HG03460 (cell line): ENCODE results near the gene FKTN.
"Not testable (repeated sequence)": the region's sequence is repeated elsewhere in the genome, so short reads cannot be mapped to it uniquely, and the experiment has no call there.

Experiments
- ATAC-seq: cut with Tn5 transposase; IDR thresholded peaks from one replicate; pipeline ENCODE4 v1.9.1; 2021; ENCODE audit not compliant: unreplicated experiment

Gene FKTN

GRCh38 chr9:105557804-105558610 lies at the start of gene FKTN:
Gene FKTN (plus strand): TSS chr9:105558131. CDS start chr9:105575033, 16,902 bp downstream.
- ATAC-seq: peak; percentile 96

- ATAC-seq: no peak
These were observed 49.4 kb upstream of the FKTN start for GRCh38 chr9:105508530-105508929.

GRCh38 chr9:105510024-105510423 lies 47.9 kb upstream of the FKTN start:
- peak; percentile 75 for ATAC-seq

GRCh38 chr9:105511446-105511845 lies 46.5 kb upstream of the FKTN start:
- no peak for ATAC-seq

- no peak for ATAC-seq
These were observed 42.0 kb upstream of the FKTN start for GRCh38 chr9:105515811-105516413.

- ATAC-seq: peak; percentile 58
These were observed 38.1 kb upstream of the FKTN start for GRCh38 chr9:105519710-105520369.

- not testable (repeated sequence) for ATAC-seq
These were observed 36.9 kb upstream of the FKTN start for GRCh38 chr9:105520992-105521391.

GRCh38 chr9:105522618-105523385 lies 35.1 kb upstream of the FKTN start:
- ATAC-seq: peak; percentile 76

GRCh38 chr9:105531530-105531929 lies 26.4 kb upstream of the FKTN start:
- ATAC-seq: no peak

GRCh38 chr9:105535920-105536668 lies 21.8 kb upstream of the FKTN start:
- ATAC-seq: no peak

GRCh38 chr9:105539452-105539851 lies 18.5 kb upstream of the FKTN start:
- ATAC-seq: no peak

- ATAC-seq: peak; percentile 95
These were observed 16.1 kb upstream of the FKTN start for GRCh38 chr9:105541838-105542237.

- ATAC-seq: no peak
These were observed 3.9 kb upstream of the FKTN start for GRCh38 chr9:105554042-105554441.

- no peak for ATAC-seq
These were observed 14.5 kb downstream of the FKTN start for GRCh38 chr9:105572455-105572854.

GRCh38 chr9:105579952-105580351 lies 22.0 kb downstream of the FKTN start:
- ATAC-seq: not testable (repeated sequence)

GRCh38 chr9:105581550-105581949 lies 23.6 kb downstream of the FKTN start:
- not testable (repeated sequence) for ATAC-seq

GRCh38 chr9:105593145-105593544 lies 35.2 kb downstream of the FKTN start:
- ATAC-seq: no peak

GRCh38 chr9:105608721-105609598 lies 51.0 kb downstream of the FKTN start:
- ATAC-seq: no peak

- no peak for ATAC-seq
These were observed 63.1 kb downstream of the FKTN start for GRCh38 chr9:105621001-105621400.
